Measurements from ENCODE around the gene OR7G1. TPM values are rescaled to one million over a fixed set of nuclear protein-coding genes. Genes with fewer than 3 reads are reported as not detected.

Gene OR7G1
- polyA plus RNA-seq, 1 donor = not detected

GRCh38 chr19:9146882-9147281 is 31.3 kb upstream of the OR7G1 start:
- DNase-seq = no peak
- H3K4me1 ChIP-seq (ENCODE audit: control insufficient read depth, insufficient read depth, low read length) = no peaks in the 10 kb centered on the region
- no CpG with 5 or more reads among the region's 1 CpG for WGBS (ENCODE audit: insufficient coverage, low lambda C conversion rate)

GRCh38 chr19:9144920-9145319 is 29.4 kb upstream of the OR7G1 start:
- Histone ChIP-seq H3K27me3 (ENCODE audit: control insufficient read depth, insufficient read depth, low read length) (no peaks in the 10 kb centered on the region), H3K4me3 (ENCODE audit: low read length) (no peak overlapping the region), H3K9me3 (ENCODE audit: control insufficient read depth, low read depth, low read length) (peaks cover 40% of the 10 kb centered on the region), H3K27ac (ENCODE audit: low read length) (no peak overlapping the region), H3K4me1 (ENCODE audit: control insufficient read depth, insufficient read depth, low read length) (peaks cover 3% of the 10 kb centered on the region), H3K36me3 (ENCODE audit: control insufficient read depth, insufficient read depth, low read length) (peaks cover 18% of the 10 kb centered on the region)
- WGBS (ENCODE audit: insufficient coverage, low lambda C conversion rate) = no CpG with 5 or more reads among the region's 5 CpGs
- no peak for DNase-seq

More at GRCh38 chr19:9146882-9147281, 31.3 kb upstream of the OR7G1 start:
- Histone ChIP-seq H3K27ac (ENCODE audit: low read length) (no peak overlapping the region), H3K4me3 (ENCODE audit: low read length) (no peak overlapping the region), H3K9me3 (ENCODE audit: control insufficient read depth, low read depth, low read length) (peaks cover 51% of the 10 kb centered on the region), H3K36me3 (ENCODE audit: control insufficient read depth, insufficient read depth, low read length) (peaks cover 21% of the 10 kb centered on the region), H3K27me3 (ENCODE audit: control insufficient read depth, insufficient read depth, low read length) (no peaks in the 10 kb centered on the region)

DNA sequence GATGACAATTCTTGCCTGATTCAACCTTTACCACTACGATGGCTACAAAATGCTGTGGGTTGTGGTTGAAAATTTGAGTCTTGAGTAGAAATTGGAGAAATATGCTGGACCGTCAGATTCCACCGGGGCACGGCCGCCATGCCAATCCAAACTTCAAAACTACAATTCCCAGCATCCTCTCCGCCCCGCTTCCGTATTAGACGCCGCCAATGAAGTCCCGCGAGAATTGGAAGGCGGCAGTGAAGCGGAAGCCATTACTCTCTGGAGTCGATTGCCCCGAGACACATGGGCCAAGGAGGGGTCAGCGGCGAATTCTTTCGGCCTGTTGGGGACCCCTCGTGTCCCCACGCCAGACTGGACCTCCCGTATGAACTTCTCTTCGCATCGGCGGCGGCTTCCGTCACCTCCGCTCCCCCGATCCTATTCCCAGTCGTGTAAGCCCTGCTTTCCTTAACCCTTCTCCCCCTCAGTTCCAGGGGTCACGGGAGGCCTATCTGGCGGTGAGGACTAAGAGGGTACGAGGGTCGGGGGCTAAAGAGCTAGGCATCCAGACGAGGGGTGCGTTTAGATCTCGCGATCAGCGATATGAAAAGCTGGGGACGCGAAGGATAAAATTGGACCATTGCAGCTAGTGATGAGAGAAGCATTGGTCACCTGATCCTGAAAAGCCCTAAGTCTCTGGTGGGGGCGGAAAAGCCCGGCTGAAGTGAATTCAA is 24.8 kb upstream of the OR7G1 start, which contains the start of gene ZNF317:
Gene ZNF317, plus strand, starts transcription at position 239 of the 716 bp plus-strand sequence. CDS start 15,620 bp downstream, outside the sequence.
- no CpG with 5 or more reads among the region's 43 CpGs for WGBS (ENCODE audit: insufficient coverage, low lambda C conversion rate)
- no peaks in the 10 kb centered on the region for H3K27me3 ChIP-seq (ENCODE audit: control insufficient read depth, insufficient read depth, low read length)
- DNase-seq = peak; percentile 91 to 95
- peaks cover 3% of the 10 kb centered on the region for H3K4me1 ChIP-seq (ENCODE audit: control insufficient read depth, insufficient read depth, low read length)
- peaks cover 18% of the 10 kb centered on the region for H3K9me3 ChIP-seq (ENCODE audit: control insufficient read depth, low read depth, low read length)
- H3K36me3 ChIP-seq (ENCODE audit: control insufficient read depth, insufficient read depth, low read length) = peaks cover 3% of the 10 kb centered on the region
- H3K27ac ChIP-seq (ENCODE audit: low read length) = peak within 1 kb of the TSS; percentile 74
- peak within 1 kb of the TSS; percentile 96 for H3K4me3 ChIP-seq (ENCODE audit: low read length)

GRCh38 chr19:9139609-9140158 is 24.1 kb upstream of the OR7G1 start:
- H3K4me1 ChIP-seq (ENCODE audit: control insufficient read depth, insufficient read depth, low read length) = peaks cover 3% of the 10 kb centered on the region
- 90% methylated on average over 2 of the region's 8 CpGs for WGBS (ENCODE audit: insufficient coverage, low lambda C conversion rate)
- DNase-seq = no peak
- peaks cover 12% of the 10 kb centered on the region for H3K9me3 ChIP-seq (ENCODE audit: control insufficient read depth, low read depth, low read length)
- peak overlapping the region; percentile 96 for H3K4me3 ChIP-seq (ENCODE audit: low read length)
- H3K27ac ChIP-seq (ENCODE audit: low read length) = no peak overlapping the region
- no peaks in the 10 kb centered on the region for H3K36me3 ChIP-seq (ENCODE audit: control insufficient read depth, insufficient read depth, low read length)
- no peaks in the 10 kb centered on the region for H3K27me3 ChIP-seq (ENCODE audit: control insufficient read depth, insufficient read depth, low read length)

DNA sequence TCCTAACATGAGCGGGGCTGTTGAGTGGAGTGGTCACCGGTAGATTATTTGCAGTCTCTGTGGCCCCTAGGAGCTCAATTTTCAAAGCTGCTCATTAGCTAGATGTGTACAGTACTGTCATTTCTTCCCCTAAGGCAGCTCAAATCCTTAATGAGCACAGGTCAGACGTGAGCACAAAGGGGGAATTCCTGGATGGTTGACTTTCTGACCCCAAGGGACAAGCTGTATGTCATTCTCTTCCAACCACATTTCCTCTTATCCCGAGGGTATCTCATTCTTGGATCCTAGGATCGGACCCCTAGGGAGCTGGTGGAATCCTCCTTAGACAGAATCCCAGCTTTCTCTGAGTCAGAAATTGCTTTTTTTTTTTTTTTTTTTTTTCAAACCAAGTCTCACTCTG is 16.9 kb upstream of the OR7G1 start:
- no peaks in the 10 kb centered on the region for H3K36me3 ChIP-seq (ENCODE audit: control insufficient read depth, insufficient read depth, low read length)
- no peak overlapping the region for H3K27ac ChIP-seq (ENCODE audit: low read length)
- WGBS (ENCODE audit: insufficient coverage, low lambda C conversion rate) = no CpG with 5 or more reads among the region's 5 CpGs
- no peak for DNase-seq
- H3K27me3 ChIP-seq (ENCODE audit: control insufficient read depth, insufficient read depth, low read length) = no peaks in the 10 kb centered on the region
- H3K4me1 ChIP-seq (ENCODE audit: control insufficient read depth, insufficient read depth, low read length) = no peaks in the 10 kb centered on the region
- no peaks in the 10 kb centered on the region for H3K9me3 ChIP-seq (ENCODE audit: control insufficient read depth, low read depth, low read length)
- H3K4me3 ChIP-seq (ENCODE audit: low read length) = no peak overlapping the region

DNA sequence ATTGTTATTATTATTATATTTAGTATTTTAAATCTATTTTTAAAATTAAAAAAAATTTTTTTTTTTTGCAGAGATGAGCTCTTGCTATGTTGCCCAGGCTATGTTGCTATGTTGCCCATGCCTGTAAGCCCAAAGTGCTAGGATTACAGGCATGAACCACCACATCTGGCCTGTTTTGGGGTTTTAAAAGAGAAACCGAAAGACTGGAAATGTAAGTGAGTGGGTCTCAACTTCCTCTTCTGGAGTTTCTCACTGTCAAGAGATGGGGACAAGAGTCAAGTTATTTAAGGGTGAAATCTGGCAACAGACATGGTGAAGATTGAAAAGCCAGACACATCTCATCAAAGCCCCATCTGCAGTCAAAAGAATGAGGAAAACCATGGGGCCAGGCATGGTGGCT is 15.4 kb upstream of the OR7G1 start:
- H3K9me3 ChIP-seq (ENCODE audit: control insufficient read depth, low read depth, low read length) = no peaks in the 10 kb centered on the region
- H3K36me3 ChIP-seq (ENCODE audit: control insufficient read depth, insufficient read depth, low read length) = no peaks in the 10 kb centered on the region
- no peak for DNase-seq
- H3K4me3 ChIP-seq (ENCODE audit: low read length) = no peak overlapping the region
- H3K27ac ChIP-seq (ENCODE audit: low read length) = no peak overlapping the region
- no CpG with 5 or more reads among the region's 1 CpG for WGBS (ENCODE audit: insufficient coverage, low lambda C conversion rate)
- no peaks in the 10 kb centered on the region for H3K4me1 ChIP-seq (ENCODE audit: control insufficient read depth, insufficient read depth, low read length)
- H3K27me3 ChIP-seq (ENCODE audit: control insufficient read depth, insufficient read depth, low read length) = no peaks in the 10 kb centered on the region

- Histone ChIP-seq H3K9me3 (ENCODE audit: control insufficient read depth, low read depth, low read length) (no peaks in the 10 kb centered on the region), H3K27ac (ENCODE audit: low read length) (no peak overlapping the region), H3K27me3 (ENCODE audit: control insufficient read depth, insufficient read depth, low read length) (no peaks in the 10 kb centered on the region), H3K36me3 (ENCODE audit: control insufficient read depth, insufficient read depth, low read length) (no peaks in the 10 kb centered on the region), H3K4me1 (ENCODE audit: control insufficient read depth, insufficient read depth, low read length) (no peaks in the 10 kb centered on the region), H3K4me3 (ENCODE audit: low read length) (no peak overlapping the region)
- WGBS (ENCODE audit: insufficient coverage, low lambda C conversion rate) = 75% methylated on average over 1 of the region's 3 CpGs
- no peak for DNase-seq
Observed at GRCh38 chr19:9128171-9128570, 12.6 kb upstream of the OR7G1 start.

- no peaks in the 10 kb centered on the region for H3K27me3 ChIP-seq (ENCODE audit: control insufficient read depth, insufficient read depth, low read length)
- WGBS (ENCODE audit: insufficient coverage, low lambda C conversion rate) = 92% methylated on average over 1 of the region's 1 CpG
- no peak within 1 kb of the TSS for H3K4me3 ChIP-seq (ENCODE audit: low read length)
- no peak for DNase-seq
- no peaks in the 10 kb centered on the region for H3K4me1 ChIP-seq (ENCODE audit: control insufficient read depth, insufficient read depth, low read length)
- no peaks in the 10 kb centered on the region for H3K36me3 ChIP-seq (ENCODE audit: control insufficient read depth, insufficient read depth, low read length)
- no peaks in the 10 kb centered on the region for H3K9me3 ChIP-seq (ENCODE audit: control insufficient read depth, low read depth, low read length)
- H3K27ac ChIP-seq (ENCODE audit: low read length) = no peak within 1 kb of the TSS
Observed at GRCh38 chr19:9126900-9127405, 11.4 kb upstream of the OR7G1 start, which contains the start of gene OR7G3. OR7G3 (minus strand) TSS chr19:9126950; CDS start chr19:9126950, 0 bp downstream.

DNA sequence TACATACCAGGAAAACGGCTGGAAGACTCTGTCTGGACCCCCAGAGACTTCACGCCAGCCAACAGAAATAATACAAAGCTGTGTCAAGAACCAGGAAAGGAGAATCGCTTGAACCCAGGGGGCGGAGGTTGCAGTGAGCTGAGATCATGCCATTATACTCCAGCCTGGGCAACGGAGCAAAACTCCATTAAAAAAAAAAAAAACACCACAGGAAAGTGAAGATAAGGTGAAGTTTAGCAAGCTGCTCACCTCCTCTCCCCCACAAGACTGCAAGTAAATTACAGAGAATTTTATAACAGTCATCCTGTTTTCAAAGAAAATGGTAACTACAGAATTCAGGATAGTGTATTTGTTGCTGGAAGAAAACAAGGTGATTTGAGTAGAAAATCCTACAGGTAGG is 984 bp upstream of the OR7G1 start:
- H3K27me3 ChIP-seq (ENCODE audit: control insufficient read depth, insufficient read depth, low read length) = no peaks in the 10 kb centered on the region

GRCh38 chr19:9109959-9110358 is 5.6 kb downstream of the OR7G1 start:
- Histone ChIP-seq H3K4me3 (ENCODE audit: low read length) (no peak overlapping the region), H3K9me3 (ENCODE audit: control insufficient read depth, low read depth, low read length) (no peaks in the 10 kb centered on the region), H3K36me3 (ENCODE audit: control insufficient read depth, insufficient read depth, low read length) (no peaks in the 10 kb centered on the region), H3K4me1 (ENCODE audit: control insufficient read depth, insufficient read depth, low read length) (no peaks in the 10 kb centered on the region), H3K27me3 (ENCODE audit: control insufficient read depth, insufficient read depth, low read length) (no peaks in the 10 kb centered on the region), H3K27ac (ENCODE audit: low read length) (no peak overlapping the region)
- WGBS (ENCODE audit: insufficient coverage, low lambda C conversion rate) = 67% methylated on average over 1 of the region's 2 CpGs
- no peak for DNase-seq

More for the DNA sequence above, 984 bp upstream of the OR7G1 start:
- 80% methylated on average over 2 of the region's 5 CpGs for WGBS (ENCODE audit: insufficient coverage, low lambda C conversion rate)
- H3K4me1 ChIP-seq (ENCODE audit: control insufficient read depth, insufficient read depth, low read length) = no peaks in the 10 kb centered on the region
- H3K9me3 ChIP-seq (ENCODE audit: control insufficient read depth, low read depth, low read length) = no peaks in the 10 kb centered on the region
- H3K36me3 ChIP-seq (ENCODE audit: control insufficient read depth, insufficient read depth, low read length) = no peaks in the 10 kb centered on the region
- DNase-seq = no peak
- H3K4me3 ChIP-seq (ENCODE audit: low read length) = no peak overlapping the region
- no peak overlapping the region for H3K27ac ChIP-seq (ENCODE audit: low read length)

Data from large intestine (tissue), 3 donors.